GM23248 (cell line): ENCODE measurements around the gene GRID2. TPM values are rescaled to one million over a fixed set of nuclear protein-coding genes. Genes with fewer than 3 reads are reported as not detected.

ENCODE experiments used
- DNase-seq: peaks from one replicate; pipeline ENCODE4 v3.0.0-alpha.2; 2015
- H2AFZ ChIP-seq: fragments of 200-600 bp; sonication (generic); 2 replicates; pipeline ENCODE4 v1.6.1; 2016; ENCODE audit warnings: antibody characterized with exemption
- H3F3A ChIP-seq: fragments of 200-600 bp; sonication (generic); 2 replicates; pipeline ENCODE4 v1.6.1; 2016; ENCODE audit warnings: mild to moderate bottlenecking, antibody characterized with exemption, mixed run types; ENCODE audit not compliant: insufficient read depth
- H3K27ac ChIP-seq: fragments of 200-600 bp; sonication (generic); 2 replicates; pipeline ENCODE4 v1.5.1; 2016; ENCODE audit warnings: mild to moderate bottlenecking
- H3K27me3 ChIP-seq: fragments of 200-600 bp; sonication (generic); replicated peaks from 2 replicates; pipeline ENCODE4 v1.6.1; 2016; ENCODE audit warnings: mild to moderate bottlenecking; ENCODE audit not compliant: insufficient read depth
- H3K36me3 ChIP-seq: fragments of 200-600 bp; sonication (generic); 2 replicates; pipeline ENCODE4 v1.6.1; 2016; ENCODE audit warnings: low read depth, mild to moderate bottlenecking
- H3K4me1 ChIP-seq: fragments of 200-600 bp; sonication (generic); 2 replicates; pipeline ENCODE4 v1.6.1; 2016; ENCODE audit warnings: mild to moderate bottlenecking; ENCODE audit not compliant: insufficient read depth
- H3K4me2 ChIP-seq: fragments of 200-600 bp; sonication (generic); one replicate; pipeline ENCODE4 v1.6.1; 2016; ENCODE audit warnings: mild to moderate bottlenecking; ENCODE audit not compliant: unreplicated experiment
- H3K4me3 ChIP-seq: fragments of 200-600 bp; sonication (generic); 2 replicates; pipeline ENCODE4 v1.5.1; 2016; ENCODE audit warnings: mild to moderate bottlenecking
- H3K79me2 ChIP-seq: fragments of 200-600 bp; sonication (generic); 2 replicates; pipeline ENCODE4 v1.6.1; 2016; ENCODE audit warnings: mild to moderate bottlenecking; ENCODE audit not compliant: insufficient read depth
- H3K9ac ChIP-seq: fragments of 200-600 bp; sonication (generic); 2 replicates; pipeline ENCODE4 v1.6.1; 2016; ENCODE audit warnings: mild to moderate bottlenecking
- H3K9me2 ChIP-seq: fragments of 200-600 bp; sonication (generic); 2 replicates; pipeline ENCODE4 v1.6.1; 2016; ENCODE audit warnings: mixed run types, mild to moderate bottlenecking, moderate library complexity; ENCODE audit not compliant: insufficient read depth
- H3K9me3 ChIP-seq: fragments of 200-600 bp; sonication (generic); one replicate; pipeline ENCODE4 v1.6.1; 2017; ENCODE audit warnings: low read depth
- H4K20me1 ChIP-seq: fragments of 200-600 bp; sonication (generic); 2 replicates; pipeline ENCODE4 v1.6.0; 2016; ENCODE audit not compliant: insufficient read depth
- EZH2 ChIP-seq: fragments of 200-600 bp; sonication (generic); IDR thresholded peaks from 2 replicates; pipeline ENCODE4 v1.6.1; 2018; ENCODE audit warnings: antibody characterized with exemption, mild to moderate bottlenecking; ENCODE audit not compliant: insufficient read depth, poor library complexity, severe bottlenecking
- EZH2phosphoT487 ChIP-seq: fragments of 200-600 bp; sonication (generic); IDR thresholded peaks from 2 replicates; pipeline ENCODE4 v1.6.1; 2018; ENCODE audit warnings: antibody characterized with exemption, moderate library complexity, mild to moderate bottlenecking, low read depth; ENCODE audit not compliant: insufficient read depth
- WGBS, 2 experiments: methylation state at CpG; one replicate each; pipeline ENCODE4 v1.1.6; 2015 to 2017; ENCODE audit warnings: low lambda C conversion rate in 2 of 2, low coverage in 1 of 2; ENCODE audit errors: missing lambda C conversion rate in 2 of 2; 5-methylcytosine and 5-hydroxymethylcytosine counted together
- in situ Hi-C: fragments of 300-500 bp; cut with MboI; formaldehyde crosslinking; loops from 2 replicates; pipeline ENCODE4 v1.15.0; 2020
- polyA plus RNA-seq: library from polyadenylated mRNA; unstranded; fragments of >200 nt; fragmentation: Nextera tagmentation; extraction: Ambion mirVana; gene quantifications from 2 replicates; pipeline ENCODE4 v1.2.1, GENCODE V29; 2016
- total RNA-seq: library from RNA; depleted of rRNA; stranded (reverse); fragments of >200 nt; shearing (Covaris generic); gene quantifications from 2 replicates; pipeline ENCODE4 v1.2.3, GENCODE V29; 2014

The GRID2 gene
- total and polyA plus RNA-seq, 2 experiments from 2014 or later = not detected

- H3K27ac ChIP-seq = no peak overlapping the region
- no peak overlapping the region for H3K4me2 ChIP-seq
- H3F3A ChIP-seq = no peaks in the 10 kb centered on the region
- no peak for DNase-seq
- H3K9me3 ChIP-seq = no peaks in the 10 kb centered on the region
- H3K4me1 ChIP-seq = no peaks in the 10 kb centered on the region
- H3K9me2 ChIP-seq = no peaks in the 10 kb centered on the region
- no peak overlapping the region for H3K9ac ChIP-seq
- WGBS, 2 experiments = 60 to 65% methylated on average over 2 of the region's 2 CpGs
- no peaks in the 10 kb centered on the region for H4K20me1 ChIP-seq
- in situ Hi-C loops = no loop called here
- H3K79me2 ChIP-seq = no peaks in the 10 kb centered on the region
- H3K4me3 ChIP-seq = no peak overlapping the region
- no peaks in the 10 kb centered on the region for H3K27me3 ChIP-seq
- no peaks in the 10 kb centered on the region for H3K36me3 ChIP-seq
- TF ChIP-seq EZH2 = no peak
- TF ChIP-seq EZH2phosphoT487 = no peak
- H2AFZ ChIP-seq = no peak overlapping the region
Measured at GRCh38 chr4:93513851-93514250, 1210.1 kb downstream of the GRID2 start.

DNA sequence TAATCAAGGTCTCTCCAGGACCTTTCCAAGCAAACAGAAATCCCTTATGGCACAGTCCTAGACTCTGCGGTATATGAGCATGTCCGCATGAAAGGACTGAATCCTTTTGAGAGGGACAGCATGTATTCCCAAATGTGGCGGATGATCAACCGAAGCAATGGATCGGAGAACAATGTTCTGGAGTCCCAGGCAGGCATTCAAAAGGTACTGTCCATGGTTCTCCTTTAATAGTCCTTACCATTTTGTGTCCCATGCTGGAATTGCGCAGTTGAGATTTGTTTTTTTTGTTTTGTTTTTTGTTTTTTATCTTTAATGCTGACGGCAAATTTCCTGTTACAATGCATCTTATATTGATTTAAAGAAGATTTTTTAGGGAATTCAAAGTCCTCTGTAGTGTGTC lies 1211.4 kb downstream of the GRID2 start:
- in situ Hi-C loops = no loop called here
- Histone ChIP-seq H3K4me3 (no peak overlapping the region), H4K20me1 (no peaks in the 10 kb centered on the region), H3K4me2 (no peak overlapping the region), H3F3A (no peaks in the 10 kb centered on the region), H3K36me3 (no peaks in the 10 kb centered on the region), H3K4me1 (no peaks in the 10 kb centered on the region), H3K27me3 (no peaks in the 10 kb centered on the region), H3K27ac (no peak overlapping the region), H3K9me3 (no peaks in the 10 kb centered on the region), H3K79me2 (no peaks in the 10 kb centered on the region), H3K9me2 (no peaks in the 10 kb centered on the region), H2AFZ (no peak overlapping the region), H3K9ac (no peak overlapping the region)
- 67 to 70% methylated on average over 7 of the region's 7 CpGs for WGBS, 2 experiments
- no peak for DNase-seq
- TF ChIP-seq EZH2 (no peak), EZH2phosphoT487 (no peak)

GRCh38 chr4:93529692-93530372 lies 1226.1 kb downstream of the GRID2 start:
- Histone ChIP-seq H3K4me2 (no peak overlapping the region), H3K36me3 (no peaks in the 10 kb centered on the region), H2AFZ (no peak overlapping the region), H3K27me3 (no peaks in the 10 kb centered on the region), H3K79me2 (no peaks in the 10 kb centered on the region), H3K9me3 (no peaks in the 10 kb centered on the region), H3K27ac (no peak overlapping the region), H3K9ac (no peak overlapping the region), H4K20me1 (no peaks in the 10 kb centered on the region), H3K4me1 (no peaks in the 10 kb centered on the region), H3K9me2 (no peaks in the 10 kb centered on the region), H3F3A (no peaks in the 10 kb centered on the region), H3K4me3 (no peak overlapping the region)
- in situ Hi-C loops = no loop called here
- no peak for TF ChIP-seq EZH2
- no peak for DNase-seq
- 28 to 33% methylated on average over 3 of the region's 3 CpGs for WGBS, 2 experiments

- no peaks in the 10 kb centered on the region for H3K27me3 ChIP-seq
- WGBS, 2 experiments = 9 to 19% methylated on average over 1 of the region's 1 CpG
Measured at GRCh38 chr4:93532234-93532633, 1228.5 kb downstream of the GRID2 start.

DNA sequence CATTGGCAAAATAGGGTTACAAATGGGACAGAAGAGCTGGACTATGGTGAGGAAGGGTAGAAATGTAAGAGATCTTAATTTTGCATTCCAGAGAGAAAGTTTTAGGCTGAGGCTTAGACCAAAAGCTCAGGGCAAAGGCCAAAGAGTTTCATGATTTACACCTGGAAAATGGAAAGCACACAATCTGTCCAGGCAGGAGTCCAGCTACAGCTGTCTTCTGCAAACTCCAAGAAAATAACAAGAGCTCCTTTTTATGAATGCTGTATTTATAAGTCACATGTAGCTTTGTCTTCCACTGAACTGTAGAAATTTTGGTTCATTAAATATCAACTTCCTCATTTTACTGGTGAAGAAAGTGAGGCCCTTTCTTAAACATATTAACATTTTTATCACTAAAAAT lies 1236.8 kb downstream of the GRID2 start:
- Histone ChIP-seq H3K27me3 (no peaks in the 10 kb centered on the region), H4K20me1 (no peaks in the 10 kb centered on the region), H3F3A (no peaks in the 10 kb centered on the region), H3K9ac (no peak overlapping the region), H3K4me3 (no peak overlapping the region), H3K27ac (no peak overlapping the region), H3K79me2 (no peaks in the 10 kb centered on the region), H3K4me2 (no peak overlapping the region), H2AFZ (no peak overlapping the region), H3K36me3 (no peaks in the 10 kb centered on the region), H3K9me3 (no peaks in the 10 kb centered on the region), H3K4me1 (no peaks in the 10 kb centered on the region), H3K9me2 (no peaks in the 10 kb centered on the region)
- no peak for DNase-seq
- in situ Hi-C loops = no loop called here
- TF ChIP-seq EZH2 = no peak

More at GRCh38 chr4:93532234-93532633, 1228.5 kb downstream of the GRID2 start:
- no peaks in the 10 kb centered on the region for H3F3A ChIP-seq
- no peak overlapping the region for H2AFZ ChIP-seq
- no peaks in the 10 kb centered on the region for H3K36me3 ChIP-seq
- H3K4me3 ChIP-seq = no peak overlapping the region
- TF ChIP-seq EZH2phosphoT487 (no peak), EZH2 (no peak)
- no peaks in the 10 kb centered on the region for H3K9me3 ChIP-seq
- no peaks in the 10 kb centered on the region for H3K4me1 ChIP-seq
- H4K20me1 ChIP-seq = no peaks in the 10 kb centered on the region
- no peaks in the 10 kb centered on the region for H3K79me2 ChIP-seq
- H3K27ac ChIP-seq = no peak overlapping the region
- H3K9me2 ChIP-seq = no peaks in the 10 kb centered on the region
- no peak overlapping the region for H3K9ac ChIP-seq
- H3K4me2 ChIP-seq = no peak overlapping the region
- DNase-seq = no peak
- in situ Hi-C loops = no loop called here
